Neuronal stem cell (in vitro differentiated cells): ENCODE data around the gene PLA2G4A.

Experiments used
- DNase-seq: peaks from one replicate; pipeline ENCODE4 v3.0.0-alpha.2; 2013; ENCODE audit warnings: low spot score
- H2AFZ ChIP-seq: one replicate; pipeline ENCODE4 v1.6.1; 2013; ENCODE audit warnings: mild to moderate bottlenecking, low read length, inconsistent platforms
- H2AK5ac ChIP-seq: 2 replicates; pipeline ENCODE4 v1.6.1; 2013; ENCODE audit warnings: low read depth, mild to moderate bottlenecking, inconsistent platforms, low read length, moderate library complexity, mixed read lengths
- H2BK120ac ChIP-seq: 2 replicates; pipeline ENCODE4 v1.6.1; 2013; ENCODE audit warnings: low read depth, mild to moderate bottlenecking, inconsistent platforms, low read length, moderate library complexity, mixed read lengths
- H2BK12ac ChIP-seq: one replicate; pipeline ENCODE4 v1.6.1; 2013; ENCODE audit warnings: low read length, inconsistent platforms
- H2BK15ac ChIP-seq: 2 replicates; pipeline ENCODE4 v1.6.1; 2013; ENCODE audit warnings: mild to moderate bottlenecking, low read length, inconsistent platforms, mixed read lengths
- H2BK5ac ChIP-seq: one replicate; pipeline ENCODE4 v1.6.1; 2013; ENCODE audit warnings: inconsistent platforms, mild to moderate bottlenecking, low read length, moderate library complexity
- H3K14ac ChIP-seq: one replicate; pipeline ENCODE4 v1.6.1; 2013; ENCODE audit warnings: low read length, inconsistent platforms
- H3K18ac ChIP-seq: 2 replicates; pipeline ENCODE4 v1.6.1; 2013; ENCODE audit warnings: low read length, inconsistent platforms
- H3K23ac ChIP-seq: 2 replicates; pipeline ENCODE4 v1.6.1; 2013; ENCODE audit warnings: low read depth, mild to moderate bottlenecking, mixed read lengths, low read length, inconsistent platforms; ENCODE audit not compliant: poor library complexity
- H3K27ac ChIP-seq: replicated peaks from 3 replicates; pipeline ENCODE4 v1.5.1; 2013; ENCODE audit warnings: low read length, inconsistent platforms
- H3K27me3 ChIP-seq, 3 experiments: 2 replicates each; pipeline ENCODE4 v1.6.1; 2013; ENCODE audit warnings: low read length in 3 of 3, mild to moderate bottlenecking in 2 of 3, inconsistent platforms in 1 of 3, low read depth in 1 of 3, mixed read lengths in 1 of 3, moderate library complexity in 1 of 3; ENCODE audit not compliant: control insufficient read depth in 3 of 3, insufficient read depth in 3 of 3
- H3K36me3 ChIP-seq, 2 donors: replicated peaks in 1 of 2; 2 replicates each; pipeline ENCODE4 v1.6.1; 2013; ENCODE audit warnings: low read length in 2 of 2; ENCODE audit not compliant: control insufficient read depth in 2 of 2, insufficient read depth in 2 of 2
- H3K4ac ChIP-seq: 2 replicates; pipeline ENCODE4 v1.6.1; 2013; ENCODE audit warnings: inconsistent platforms, mild to moderate bottlenecking, low read length, moderate library complexity
- H3K4me1 ChIP-seq, 2 donors: 1 replicate in 1 of 2; 2 replicates in 1 of 2; pipeline ENCODE4 v1.6.1; 2013; ENCODE audit warnings: low read length in 2 of 2, low read depth in 1 of 2; ENCODE audit not compliant: control insufficient read depth in 2 of 2, insufficient read depth in 1 of 2
- H3K4me2 ChIP-seq: one replicate; pipeline ENCODE4 v1.6.1; 2013; ENCODE audit warnings: mild to moderate bottlenecking, low read length, inconsistent platforms; ENCODE audit not compliant: insufficient read depth, poor library complexity, severe bottlenecking
- H3K4me3 ChIP-seq, 2 donors: 2 replicates each; pipeline ENCODE4 v1.5.1; 2013; ENCODE audit warnings: low read length in 2 of 2, mild to moderate bottlenecking in 2 of 2, inconsistent platforms in 1 of 2, moderate library complexity in 1 of 2
- H3K79me1 ChIP-seq: one replicate; pipeline ENCODE4 v1.6.1; 2013; ENCODE audit warnings: low read depth, mild to moderate bottlenecking, inconsistent platforms, low read length, moderate library complexity
- H3K9ac ChIP-seq: one replicate; pipeline ENCODE4 v1.6.1; 2013; ENCODE audit warnings: mild to moderate bottlenecking, low read depth, low read length, inconsistent platforms; ENCODE audit not compliant: poor library complexity
- H3K9me3 ChIP-seq, 2 donors: replicated peaks in 1 of 2; 2 replicates each; pipeline versions ENCODE3 to v1.6.1; 2013; ENCODE audit warnings: low read length in 2 of 2, mild to moderate bottlenecking in 2 of 2, inconsistent platforms in 1 of 2, low read depth in 1 of 2, mixed read lengths in 1 of 2, moderate library complexity in 1 of 2; ENCODE audit not compliant: control insufficient read depth in 2 of 2, insufficient read depth in 1 of 2
- H4K8ac ChIP-seq: one replicate; pipeline ENCODE4 v1.6.1; 2013; ENCODE audit warnings: low read depth, mild to moderate bottlenecking, inconsistent platforms, low read length, moderate library complexity
- H4K91ac ChIP-seq: one replicate; pipeline ENCODE4 v1.6.1; 2013; ENCODE audit warnings: low read length, low read depth, mild to moderate bottlenecking, inconsistent platforms; ENCODE audit not compliant: poor library complexity
- whole genome bisulfite sequencing, 2 donors: extraction: QIAGEN DNeasy Blood & Tissue Kit; methylation state at CpG; one replicate each; pipeline ENCODE4 v1.1.7; 2013; ENCODE audit warnings: missing lambda C conversion rate in 2 of 2, mixed read lengths in 1 of 2; ENCODE audit not compliant: insufficient read length in 2 of 2, insufficient replicate concordance in 1 of 2; ENCODE audit errors: extremely low coverage in 2 of 2; 5-methylcytosine and 5-hydroxymethylcytosine counted together

The PLA2G4A gene

DNA sequence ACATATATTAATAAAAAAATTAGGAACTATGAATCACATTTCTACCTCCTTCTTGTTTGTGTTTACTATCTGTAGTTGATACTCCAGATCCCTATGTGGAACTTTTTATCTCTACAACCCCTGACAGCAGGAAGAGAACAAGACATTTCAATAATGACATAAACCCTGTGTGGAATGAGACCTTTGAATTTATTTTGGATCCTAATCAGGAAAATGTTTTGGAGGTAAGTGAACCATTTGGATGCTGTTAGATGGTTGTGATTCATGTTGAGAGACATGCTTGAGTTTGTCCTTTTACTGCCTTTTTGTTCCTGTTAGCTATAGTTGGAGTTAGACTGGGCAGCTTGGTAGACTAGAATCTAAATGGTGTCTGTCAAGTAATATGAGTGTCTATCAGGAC lies 64.2 kb downstream of the PLA2G4A start:
- Histone ChIP-seq H2AK5ac (no peak overlapping the region), H2BK12ac (no peak overlapping the region)

DNA sequence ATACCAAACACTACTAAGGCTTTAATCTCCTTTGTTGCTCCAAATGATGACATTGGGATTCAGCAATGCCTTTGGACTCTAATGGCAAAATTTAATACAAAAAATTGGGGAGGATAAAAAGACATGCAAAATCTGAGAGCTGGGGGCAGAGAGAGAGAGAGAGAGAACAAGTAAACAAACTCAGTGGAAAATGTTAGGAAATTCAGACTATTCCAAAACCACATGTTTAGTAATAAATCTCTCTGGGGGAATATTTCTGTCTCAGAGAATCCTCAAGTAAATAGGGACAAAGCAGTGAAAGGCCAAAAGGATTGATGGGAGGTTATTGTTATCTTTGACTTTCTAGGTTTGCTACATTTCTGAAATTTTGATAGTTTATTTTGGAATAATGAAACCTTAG lies 65.7 kb downstream of the PLA2G4A start:
- H2AFZ ChIP-seq: no peak overlapping the region

More for the DNA sequence above, 64.2 kb downstream of the PLA2G4A start:
- Histone ChIP-seq H3K4me1 (no peaks in the 10 kb centered on the region), H3K14ac (no peak overlapping the region), H2AFZ (no peak overlapping the region), H3K4me3 (no peak overlapping the region), H3K27me3 (no peaks in the 10 kb centered on the region), H3K18ac (no peak overlapping the region), H3K9ac (no peak overlapping the region), H3K79me1 (no peaks in the 10 kb centered on the region), H3K9me3 (no peaks in the 10 kb centered on the region), H2BK15ac (no peak overlapping the region), H3K27ac (no peak overlapping the region), H3K23ac (no peak overlapping the region), H4K91ac (no peak overlapping the region), H2BK5ac (no peak overlapping the region), H3K36me3 (no peaks in the 10 kb centered on the region), H2BK120ac (no peak overlapping the region), H3K4ac (no peak overlapping the region), H4K8ac (no peak overlapping the region), H3K4me2 (no peak overlapping the region)
- no peak for DNase-seq

DNA sequence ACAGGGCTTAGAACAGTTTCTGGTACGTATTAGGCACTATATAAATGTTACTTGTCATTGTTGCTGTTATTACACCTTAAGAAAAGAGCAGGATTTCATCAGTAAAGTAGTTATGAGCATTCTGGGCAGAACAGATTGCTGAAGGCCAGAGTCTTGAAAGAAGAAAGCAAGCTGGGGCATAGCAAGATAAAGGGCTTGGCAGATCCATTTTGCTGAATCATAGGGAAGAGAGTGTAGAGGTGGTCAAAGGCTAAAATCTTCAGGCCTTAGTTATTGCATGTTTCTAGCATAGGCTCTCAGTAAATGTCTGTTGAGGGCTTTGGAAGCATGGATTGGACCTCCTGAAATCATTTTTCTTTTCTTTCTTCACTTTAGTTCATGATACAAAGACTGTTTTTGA lies 67.5 kb downstream of the PLA2G4A start:
- H3K14ac ChIP-seq: no peak overlapping the region
- H3K4me2 ChIP-seq: no peak overlapping the region
- no peak overlapping the region for H2BK12ac ChIP-seq
- H4K8ac ChIP-seq: no peak overlapping the region
- H3K23ac ChIP-seq: no peak overlapping the region
- H2BK120ac ChIP-seq: no peak overlapping the region
- no peak for DNase-seq
- H3K27ac ChIP-seq: no peak overlapping the region
- no peak overlapping the region for H3K4me3 ChIP-seq
- H3K27me3 ChIP-seq: no peaks in the 10 kb centered on the region
- H3K4me1 ChIP-seq: no peaks in the 10 kb centered on the region
- no peak overlapping the region for H2BK5ac ChIP-seq
- no peak overlapping the region for H3K9ac ChIP-seq
- no peaks in the 10 kb centered on the region for H3K36me3 ChIP-seq
- H4K91ac ChIP-seq: no peak overlapping the region
- H3K79me1 ChIP-seq: no peaks in the 10 kb centered on the region
- WGBS, 2 donors: no CpG with 5 or more reads among the region's 1 CpG
- no peak overlapping the region for H3K18ac ChIP-seq
- no peak overlapping the region for H3K4ac ChIP-seq
- no peak overlapping the region for H2BK15ac ChIP-seq
- no peaks in the 10 kb centered on the region for H3K9me3 ChIP-seq
- no peak overlapping the region for H2AFZ ChIP-seq
- H2AK5ac ChIP-seq: no peak overlapping the region

More for the DNA sequence above, 65.7 kb downstream of the PLA2G4A start:
- Histone ChIP-seq H3K18ac (no peak overlapping the region), H2BK5ac (no peak overlapping the region), H3K4me2 (no peak overlapping the region), H3K4ac (no peak overlapping the region), H3K27ac (no peak overlapping the region), H3K4me1 (no peaks in the 10 kb centered on the region), H3K4me3 (no peak overlapping the region), H4K91ac (no peak overlapping the region), H3K27me3 (no peaks in the 10 kb centered on the region), H3K79me1 (no peaks in the 10 kb centered on the region), H2AK5ac (no peak overlapping the region), H2BK120ac (no peak overlapping the region), H2BK12ac (no peak overlapping the region), H3K14ac (no peak overlapping the region), H3K36me3 (no peaks in the 10 kb centered on the region), H3K23ac (no peak overlapping the region), H4K8ac (no peak overlapping the region), H3K9me3 (no peaks in the 10 kb centered on the region), H3K9ac (no peak overlapping the region), H2BK15ac (no peak overlapping the region)
- DNase-seq: no peak

DNA sequence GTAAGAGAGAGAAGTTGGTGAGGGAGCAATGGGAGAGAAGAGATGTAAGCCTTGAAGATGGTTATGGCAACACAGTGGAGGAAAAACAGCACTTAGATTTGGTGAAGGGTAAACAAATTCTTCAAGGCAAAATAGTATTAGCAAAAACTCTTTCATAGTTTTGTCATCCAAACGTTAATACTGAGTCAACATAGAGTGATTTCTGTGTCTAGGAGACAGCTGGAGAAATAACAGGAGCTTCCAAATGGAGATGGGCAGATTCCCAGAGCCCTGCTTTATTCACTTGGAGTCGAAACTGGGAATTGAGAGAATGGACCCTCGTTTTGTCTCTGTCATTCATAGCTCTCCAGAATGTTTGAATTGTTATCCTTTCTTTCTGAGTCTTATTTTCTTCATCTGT lies 68.3 kb downstream of the PLA2G4A start:
- Histone ChIP-seq H2AFZ (no peak overlapping the region), H3K4ac (no peak overlapping the region), H4K8ac (no peak overlapping the region), H4K91ac (no peak overlapping the region), H3K79me1 (no peaks in the 10 kb centered on the region), H2BK5ac (no peak overlapping the region), H3K4me1 (no peaks in the 10 kb centered on the region), H3K27ac (no peak overlapping the region), H3K14ac (no peak overlapping the region), H3K23ac (no peak overlapping the region), H3K9ac (no peak overlapping the region), H2AK5ac (no peak overlapping the region), H3K4me2 (no peak overlapping the region), H3K4me3 (no peak overlapping the region), H3K9me3 (no peaks in the 10 kb centered on the region), H3K36me3 (no peaks in the 10 kb centered on the region), H2BK12ac (no peak overlapping the region), H2BK15ac (no peak overlapping the region), H3K18ac (no peak overlapping the region), H3K27me3 (no peaks in the 10 kb centered on the region), H2BK120ac (no peak overlapping the region)
- WGBS, 2 donors: no CpG with 5 or more reads among the region's 3 CpGs
- no peak for DNase-seq
